Body of pancreas (tissue), 4 donors: ENCODE measurements around the gene TIPARP. TPM values are rescaled to one million over a fixed set of nuclear protein-coding genes. Genes with fewer than 3 reads are reported as not detected.
"Not testable (repeated sequence)": the region's sequence is repeated elsewhere in the genome, so short reads cannot be mapped to it uniquely, and the experiment has no call there.

Experiments used
- ATAC-seq: fragments of 150-250 bp; one replicate; pipeline ENCODE4 v1.9.1; 2016
- DNase-seq, 4 donors: peaks; one replicate each; pipeline ENCODE4 v3.0.0-alpha.2; 2019
- H3K27ac ChIP-seq, 4 donors: fragments of 200-600 bp; sonication (generic); 1 replicate in 3 of 4; 2 replicates in 1 of 4; pipeline versions ENCODE4 v1.5.1 to v1.6.1; 2016 to 2019; ENCODE audit warnings: mild to moderate bottlenecking in 1 of 4, mixed read lengths in 1 of 4, moderate library complexity in 1 of 4
- H3K27me3 ChIP-seq, 2 donors: fragments of 200-600 bp; sonication (generic); one replicate each; pipeline ENCODE4 v1.6.0; 2016; ENCODE audit warnings: mild to moderate bottlenecking in 1 of 2
- H3K36me3 ChIP-seq, 2 donors: fragments of 200-600 bp; sonication (generic); replicated peaks in 1 of 2; 2 replicates each; pipeline ENCODE4 v1.5.1; 2016; ENCODE audit warnings: low read depth in 2 of 2; ENCODE audit not compliant: insufficient read depth in 1 of 2
- H3K4me1 ChIP-seq: fragments of 200-600 bp; sonication (generic); one replicate; pipeline ENCODE4 v1.6.0; 2016
- H3K4me3 ChIP-seq, 2 donors: fragments of 200-600 bp; sonication (generic); 1 replicate in 1 of 2; 2 replicates in 1 of 2; pipeline ENCODE4 v1.5.1; 2016 to 2019
- H3K9me3 ChIP-seq, 3 donors: fragments of 200-600 bp; sonication (generic); 1 replicate in 2 of 3; 2 replicates in 1 of 3; pipeline ENCODE4 v1.5.1; 2016
- CTCF ChIP-seq, 7 experiments: fragments of 450-650 bp in 4 of 7; fragments of 200-600 bp in 3 of 7; sonication (generic) in 3 of 7; IDR thresholded peaks; one replicate each; pipeline ENCODE4 v1.5.1; 2016 to 2019; ENCODE audit warnings: antibody characterized with exemption in 7 of 7
- POLR2A ChIP-seq, 3 donors: fragments of 450-650 bp; IDR thresholded peaks; one replicate each; pipeline ENCODE4 v1.6.1; 2016; ENCODE audit warnings: antibody characterized with exemption in 3 of 3, mild to moderate bottlenecking in 2 of 3
- WGBS, 2 donors: methylation state at CpG; one replicate each; pipeline ENCODE4 v1.1.5; 2017; 5-methylcytosine and 5-hydroxymethylcytosine counted together
- intact Hi-C: fragments of 100-400 bp; cut with DNase I; formaldehyde crosslinking; loops from one replicate; pipeline ENCODE4 v1.15.1; 2023
- total RNA-seq, 2 donors: library from RNA; depleted of rRNA; stranded (reverse); fragments of >200 nt; gene quantifications; one replicate each; pipeline ENCODE4 v1.1.0, GENCODE V29; 2016

Gene TIPARP
- total RNA-seq, 2 donors from 2014 or later, result 12.5 to 13.2 TPM

GRCh38 chr3:156646958-156647357 lies 27.4 kb upstream of the TIPARP start:
- Histone ChIP-seq H3K4me3 (no peak overlapping the region), H3K9me3 (no peaks in the 10 kb centered on the region), H3K27ac (no peak overlapping the region), H3K36me3 (no peaks in the 10 kb centered on the region), H3K27me3 (no peaks in the 10 kb centered on the region), H3K4me1 (no peaks in the 10 kb centered on the region)
- TF ChIP-seq POLR2A (IDR thresholded peaks at IDR 0.05), result no peak
- TF ChIP-seq CTCF (IDR thresholded peaks at IDR 0.05), result no peak
- ATAC-seq, result no peak
- no peak for DNase-seq
- intact Hi-C loops, result no loop called here

GRCh38 chr3:156648086-156648485 lies 26.3 kb upstream of the TIPARP start:
- H3K4me1 ChIP-seq, result no peaks in the 10 kb centered on the region
- H3K36me3 ChIP-seq, result no peaks in the 10 kb centered on the region
- H3K27ac ChIP-seq, result no peak overlapping the region
- no peaks in the 10 kb centered on the region for H3K27me3 ChIP-seq
- H3K9me3 ChIP-seq, result no peaks in the 10 kb centered on the region
- DNase-seq, result no peak
- 81 to 83% methylated on average over 3 of the region's 3 CpGs for WGBS, 2 donors
- TF ChIP-seq POLR2A (IDR thresholded peaks at IDR 0.05) (no peak), CTCF (IDR thresholded peaks at IDR 0.05) (no peak)
- ATAC-seq, result no peak
- intact Hi-C loops, result no loop called here
- no peak overlapping the region for H3K4me3 ChIP-seq

GRCh38 chr3:156649681-156650080 lies 24.7 kb upstream of the TIPARP start:
- 59 to 88% methylated on average over 1 of the region's 1 CpG for whole genome bisulfite sequencing, 2 donors
- Histone ChIP-seq H3K4me1 (no peaks in the 10 kb centered on the region), H3K36me3 (no peaks in the 10 kb centered on the region), H3K27me3 (no peaks in the 10 kb centered on the region), H3K4me3 (no peak overlapping the region), H3K27ac (no peak overlapping the region), H3K9me3 (no peaks in the 10 kb centered on the region)
- DNase-seq, result no peak
- intact Hi-C loops, result loop anchor here (10.0 kb wide), 1 partner anchor 85 kb away; no protein-coding TSS in a partner anchor
- TF ChIP-seq POLR2A (IDR thresholded peaks at IDR 0.05) (no peak), CTCF (IDR thresholded peaks at IDR 0.05) (no peak)
- no peak for ATAC-seq

- WGBS, 2 donors, result 92 to 94% methylated on average over 1 of the region's 2 CpGs
- not testable (repeated sequence) for H3K27ac ChIP-seq, H3K36me3 ChIP-seq, H3K4me1 ChIP-seq, H3K27me3 ChIP-seq, ATAC-seq, H3K9me3 ChIP-seq, DNase-seq, H3K4me3 ChIP-seq
- intact Hi-C loops, result loop anchor here (10.0 kb wide), 1 partner anchor 88 kb away; no protein-coding TSS in a partner anchor
Observed at GRCh38 chr3:156652661-156653060, 21.7 kb upstream of the TIPARP start.

- Histone ChIP-seq H3K9me3 (no peaks in the 10 kb centered on the region), H3K27me3 (no peaks in the 10 kb centered on the region), H3K4me1 (no peaks in the 10 kb centered on the region), H3K27ac (no peak overlapping the region), H3K4me3 (no peak overlapping the region), H3K36me3 (no peaks in the 10 kb centered on the region)
- no peak for ATAC-seq
- no peak for TF ChIP-seq CTCF (IDR thresholded peaks at IDR 0.05)
- no peak for TF ChIP-seq POLR2A (IDR thresholded peaks at IDR 0.05)
- WGBS, 2 donors, result 94 to 96% methylated on average over 1 of the region's 1 CpG
- no peak for DNase-seq
- intact Hi-C loops, result loop anchor here (10.0 kb wide), 1 partner anchor 90 kb away; no protein-coding TSS in a partner anchor
Observed at GRCh38 chr3:156654834-156655233, 19.6 kb upstream of the TIPARP start.
